IMR-90 (cell line): ENCODE measurements around the gene RAB3IL1. TPM values are rescaled to one million over a fixed set of nuclear protein-coding genes. Genes with fewer than 3 reads are reported as not detected.
A peak's percentile ranks its signal among the peaks of the same experiment; 100 is the strongest.

Experiments
- ATAC-seq: fragments of 200-7000 bp; cut with Tn5 transposase; 2 replicates; pipeline ENCODE4 v1.9.1; 2020; ENCODE audit warnings: low read depth, mild to moderate bottlenecking, moderate library complexity
- BruUV-seq: library from RNA; stranded (reverse); fragments of 400-500 nt; replicated peaks from 2 replicates; lab custom pipeline; 2021; lab: Mats Ljungman, UMichigan
- CTCF ChIA-PET: fragments of 300-600 bp; formaldehyde crosslinking; extraction: SDS; loops from one replicate; lab custom pipeline; 2021; ENCODE audit warnings: antibody characterized with exemption; lab: Yijun Ruan, JAX
- POLR2A ChIA-PET: fragments of 300-600 bp; sonication (Branson Sonifier 250); formaldehyde crosslinking; loops from one replicate; lab custom pipeline; 2022; ENCODE audit warnings: antibody characterized with exemption; ENCODE audit not compliant: unreplicated experiment; lab: Charles Lee
- DNase-seq: peaks from one replicate; pipeline ENCODE4 v3.0.0; 2013
- H2AFZ ChIP-seq: replicated peaks from 2 replicates; pipeline ENCODE3; 2013; ENCODE audit warnings: low read length, mild to moderate bottlenecking; ENCODE audit not compliant: poor library complexity
- H2AK5ac ChIP-seq: 2 replicates; pipeline ENCODE4 v1.6.1; 2013; ENCODE audit warnings: low read depth, low read length, inconsistent platforms
- H2AK9ac ChIP-seq: replicated peaks from 2 replicates; pipeline ENCODE3; 2013; ENCODE audit warnings: mild to moderate bottlenecking, low read depth, low read length, moderate library complexity; ENCODE audit not compliant: poor library complexity
- H2BK120ac ChIP-seq: 2 replicates; pipeline ENCODE4 v1.6.1; 2013; ENCODE audit warnings: low read depth, low read length, inconsistent platforms
- H2BK15ac ChIP-seq: 3 replicates; pipeline ENCODE4 v1.6.1; 2013; ENCODE audit warnings: low read depth, low read length, inconsistent platforms
- H2BK20ac ChIP-seq: 2 replicates; pipeline ENCODE4 v1.6.1; 2013; ENCODE audit warnings: low read depth, mild to moderate bottlenecking, inconsistent platforms, low read length, moderate library complexity
- H2BK5ac ChIP-seq: 2 replicates; pipeline ENCODE4 v1.6.1; 2013; ENCODE audit warnings: mild to moderate bottlenecking, low read depth, low read length, inconsistent platforms; ENCODE audit not compliant: poor library complexity, severe bottlenecking
- H3K14ac ChIP-seq: replicated peaks from 2 replicates; pipeline ENCODE4 v1.6.1; 2013; ENCODE audit warnings: low read depth, low read length, inconsistent platforms
- H3K18ac ChIP-seq: 2 replicates; pipeline ENCODE4 v1.6.1; 2013; ENCODE audit warnings: low read depth, low read length, control low read depth
- H3K23ac ChIP-seq: 2 replicates; pipeline ENCODE4 v1.6.1; 2013; ENCODE audit warnings: low read depth, low read length, inconsistent platforms
- H3K27ac ChIP-seq: 2 replicates; pipeline ENCODE4 v1.5.1; 2013; ENCODE audit warnings: mild to moderate bottlenecking, control low read depth, low read length; ENCODE audit not compliant: insufficient read depth
- H3K27me3 ChIP-seq: 2 replicates; pipeline ENCODE4 v1.6.1; 2013; ENCODE audit warnings: low read length; ENCODE audit not compliant: control insufficient read depth, insufficient read depth
- H3K36me3 ChIP-seq: 2 replicates; pipeline ENCODE4 v1.6.1; 2013; ENCODE audit warnings: low read length, mixed read lengths; ENCODE audit not compliant: control insufficient read depth, insufficient read depth
- H3K4ac ChIP-seq: 2 replicates; pipeline ENCODE4 v1.6.1; 2013; ENCODE audit warnings: low read depth, low read length, inconsistent platforms
- H3K4me1 ChIP-seq: 2 replicates; pipeline ENCODE4 v1.6.1; 2013; ENCODE audit warnings: low read length, mixed read lengths; ENCODE audit not compliant: control insufficient read depth, insufficient read depth
- H3K4me2 ChIP-seq: 2 replicates; pipeline ENCODE4 v1.6.1; 2013; ENCODE audit warnings: low read depth, mild to moderate bottlenecking, control low read depth, low read length, moderate library complexity
- H3K4me3 ChIP-seq: 2 replicates; pipeline ENCODE4 v1.5.1; 2013; ENCODE audit warnings: low read depth, mild to moderate bottlenecking, control low read depth, low read length, moderate library complexity; ENCODE audit not compliant: insufficient read depth
- H3K56ac ChIP-seq: 2 replicates; pipeline ENCODE4 v1.6.1; 2013; ENCODE audit warnings: low read length, inconsistent platforms; ENCODE audit not compliant: insufficient read depth; ENCODE audit errors: extremely low read depth
- H3K79me1 ChIP-seq, 2 experiments: 2 replicates each; pipeline ENCODE4 v1.6.1; 2013; ENCODE audit warnings: low read length in 2 of 2, inconsistent platforms in 1 of 2, low read depth in 1 of 2
- H3K9ac ChIP-seq: 2 replicates; pipeline ENCODE4 v1.6.1; 2013; ENCODE audit warnings: low read depth, low read length, control low read depth
- H3K9me1 ChIP-seq: 2 replicates; pipeline ENCODE4 v1.6.1; 2013; ENCODE audit warnings: low read length, inconsistent platforms; ENCODE audit not compliant: insufficient read depth
- H3K9me3 ChIP-seq: 2 replicates; pipeline ENCODE4 v1.6.1; 2013; ENCODE audit warnings: low read length; ENCODE audit not compliant: control insufficient read depth, insufficient read depth
- H4K20me1 ChIP-seq: 2 replicates; pipeline ENCODE4 v1.6.1; 2013; ENCODE audit warnings: low read length, inconsistent platforms; ENCODE audit not compliant: insufficient read depth
- H4K5ac ChIP-seq: 2 replicates; pipeline ENCODE4 v1.6.1; 2013; ENCODE audit warnings: mild to moderate bottlenecking, low read depth, low read length, control low read depth
- H4K8ac ChIP-seq, 2 experiments: 2 replicates each; pipeline ENCODE4 v1.6.1; 2013; ENCODE audit warnings: low read depth in 2 of 2, low read length in 2 of 2, control low read depth in 1 of 2, inconsistent platforms in 1 of 2
- H4K91ac ChIP-seq: 2 replicates; pipeline ENCODE4 v1.6.1; 2013; ENCODE audit warnings: low read depth, low read length, inconsistent platforms; ENCODE audit not compliant: insufficient read depth
- MAZ ChIP-seq: IDR thresholded peaks from 2 replicates; pipeline ENCODE4 v1.6.1; 2012; ENCODE audit warnings: low read depth, mild to moderate bottlenecking, low read length, improper control_type of control experiment, moderate library complexity, borderline replicate concordance
- WGBS, 2 experiments: methylation state at CpG; one replicate each; pipeline versions ENCODE4 v1.1.5 to v1.1.7; 2013; ENCODE audit warnings: missing lambda C conversion rate in 2 of 2; ENCODE audit not compliant: insufficient read length in 1 of 2; ENCODE audit errors: extremely low coverage in 2 of 2; 5-methylcytosine and 5-hydroxymethylcytosine counted together
- dilution Hi-C: fragments of 300-500 bp; cut with HindIII; formaldehyde crosslinking; loops from one replicate; pipeline ENCODE4 v1.14.3; 2018; ENCODE audit warnings: low sequenced_read_pairs; ENCODE audit not compliant: unreplicated experiment
- in situ Hi-C: fragments of 300-500 bp; cut with MboI; formaldehyde crosslinking; loops from 3 replicates; pipeline ENCODE4 v1.14.3; 2019; ENCODE audit warnings: low sequenced_read_pairs, inconsistent platforms, mixed read lengths
- intact Hi-C: fragments of 100-400 bp; cut with micrococcal nuclease; formaldehyde crosslinking; loops from 2 replicates; pipeline ENCODE4 v1.10.0; 2022
- polyA plus RNA-seq, 3 experiments: library from polyadenylated mRNA; depleted of rRNA; stranded (reverse); fragments of >200 nt; gene quantifications; 2 replicates each; pipeline ENCODE4 v1.2.3, GENCODE V29; 2012; ENCODE audit warnings: low replicate concordance in 1 of 3
- total RNA-seq: library from RNA; depleted of rRNA; stranded (reverse); fragments of >200 nt; gene quantifications from 2 replicates; pipeline ENCODE4 v1.2.3, GENCODE V29; 2012
- TF ChIP-seq, protein P1 (sequence below): fragments of 150-350 bp; IDR thresholded peaks from 2 replicates; pipeline ENCODE4 v1.6.1; 2017; ENCODE audit warnings: mild to moderate bottlenecking, antibody characterized with exemption, low read length, low read depth

RAB3IL1 gene
- total and polyA plus RNA-seq, 2 of the 4 experiments (the other 2 are of a cell fraction): 0.72 to 1.9 TPM

DNA sequence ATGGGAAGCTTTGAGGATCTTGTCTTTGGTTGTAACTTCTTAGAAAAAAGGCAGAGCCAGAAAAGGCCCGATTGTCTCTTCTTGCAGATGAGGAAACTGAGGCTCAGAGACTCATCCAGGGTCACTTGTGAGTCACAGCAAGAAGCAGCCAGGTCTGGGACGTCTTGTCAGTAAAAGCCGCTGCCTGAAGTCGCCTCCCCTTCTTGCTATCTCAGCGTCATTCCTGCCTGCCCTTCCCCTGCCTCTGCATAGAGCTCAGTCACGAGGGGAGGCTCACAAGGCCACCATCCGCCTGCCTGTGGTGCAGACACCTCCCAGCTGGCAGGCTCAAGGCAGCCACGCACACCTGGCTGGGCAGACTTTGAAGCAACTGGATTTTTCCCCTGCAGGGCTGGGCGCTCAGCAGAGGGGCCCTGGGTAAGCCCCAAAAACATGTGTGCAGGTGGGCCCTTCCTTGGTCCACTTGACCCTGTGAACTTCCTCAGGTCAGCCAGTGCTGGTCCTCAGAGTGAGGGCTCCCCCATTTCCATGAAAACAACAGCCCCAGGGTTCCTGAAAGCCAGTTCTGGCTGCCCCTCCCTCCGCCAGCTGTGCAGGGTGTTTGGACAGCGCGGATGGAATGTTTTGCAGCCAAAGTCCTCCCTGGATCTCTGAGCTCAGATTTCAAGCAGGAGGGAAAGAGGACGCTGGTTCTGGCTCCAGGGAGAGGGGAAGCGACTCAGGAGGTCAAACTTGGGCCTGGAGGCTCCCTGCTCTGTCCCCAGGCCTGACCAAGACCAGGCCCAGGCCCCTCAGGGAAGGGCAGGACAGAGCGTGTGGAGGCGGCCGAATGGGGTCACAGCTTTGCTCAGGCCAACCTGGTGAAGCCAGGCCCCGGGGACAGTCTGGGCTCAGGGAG lies 6.0 kb upstream of the RAB3IL1 start:
- ATAC-seq (peak; percentile 90), DNase-seq (peak; percentile 63)
- Histone ChIP-seq H3K9me3 (no peaks in the 10 kb centered on the region), H3K23ac (no peak overlapping the region), H3K4me3 (no peak overlapping the region), H4K20me1 (no peaks in the 10 kb centered on the region), H2AFZ (peak overlapping the region; percentile 79), H3K14ac (0 out of 2 replicates have a peak overlapping the region, but pooled peaks have one; percentile 60), H3K4ac (peak overlapping the region; percentile 43), H2AK5ac (peak overlapping the region; percentile 55; the same call in 1 of the 2 replicates), H4K8ac (peak overlapping the region in 1 of 2 experiments; percentile 37; a peak in 1 of 4 replicates), H3K4me1 (peaks cover 14% of the 10 kb centered on the region; the same call in 1 of the 2 replicates), H3K79me1 (no peaks in the 10 kb centered on the region), H3K4me2 (peak overlapping the region; percentile 15; the same call in 1 of the 2 replicates), H2BK120ac (peak overlapping the region; percentile 61; the same call in 1 of the 2 replicates), H2BK5ac (no peak overlapping the region), H4K5ac (peak overlapping the region; percentile 50; the same call in 1 of the 2 replicates), H3K27me3 (peaks cover 19% of the 10 kb centered on the region), H3K18ac (peak overlapping the region; percentile 20; the same call in 1 of the 2 replicates), H3K36me3 (no peaks in the 10 kb centered on the region), H2BK15ac (peak overlapping the region; percentile 23; the same call in 1 of the 3 replicates), H4K91ac (no peak overlapping the region), H3K56ac (no peak overlapping the region), H3K9ac (peak overlapping the region; percentile 40; the same call in 1 of the 2 replicates), H3K9me1 (no peaks in the 10 kb centered on the region), H3K27ac (peak overlapping the region; percentile 80; the same call in 1 of the 2 replicates), H2AK9ac (peak overlapping the region; percentile 44), H2BK20ac (peak overlapping the region; percentile 60; the same call in 1 of the 2 replicates)
- ChIA-PET POLR2A (interaction anchor here (0.6 to 0.9 kb wide), 3 partner anchors 22 to 32 kb away, joined by 5 to 9 read pairs (median 6); partner anchors contain the start of gene BEST1), CTCF (interaction anchor here (0.6 to 2.1 kb wide), 4 partner anchors 23 to 514 kb away, joined by 3 to 8 read pairs (median 6); no protein-coding TSS in a partner anchor)
- dilution Hi-C loops (no loop called here), in situ Hi-C loops (no loop called here), intact Hi-C loops (no loop called here)
- WGBS, 2 experiments: 90% methylated on average over 2 of the region's 18 CpGs; no CpG with 5 or more reads in 1 of the 2 experiments
- BruUV-seq: no TSS peak
- peak; percentile 29; the same call in 1 of the 2 replicates for TF ChIP-seq MAZ
- TF ChIP-seq, protein P1, sequence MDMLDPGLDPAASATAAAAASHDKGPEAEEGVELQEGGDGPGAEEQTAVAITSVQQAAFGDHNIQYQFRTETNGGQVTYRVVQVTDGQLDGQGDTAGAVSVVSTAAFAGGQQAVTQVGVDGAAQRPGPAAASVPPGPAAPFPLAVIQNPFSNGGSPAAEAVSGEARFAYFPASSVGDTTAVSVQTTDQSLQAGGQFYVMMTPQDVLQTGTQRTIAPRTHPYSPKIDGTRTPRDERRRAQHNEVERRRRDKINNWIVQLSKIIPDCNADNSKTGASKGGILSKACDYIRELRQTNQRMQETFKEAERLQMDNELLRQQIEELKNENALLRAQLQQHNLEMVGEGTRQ: no peak; the same call in 1 of the 2 replicates
